ENCODE results near the gene RSRC1.
"Not testable (repeated sequence)": the region's sequence is repeated elsewhere in the genome, so short reads cannot be mapped to it uniquely, and the experiment has no call there.

The RSRC1 gene

GRCh38 chr3:158221426-158221825, 111.5 kb downstream of the RSRC1 start:
- H3K4me3 ChIP-seq: no peak overlapping the region
- no peak for DNase-seq (ENCODE audit: low spot score)
- H3K27ac ChIP-seq: no peak overlapping the region
- no peak for TF ChIP-seq CTCF (IDR thresholded peaks at IDR 0.05)

GRCh38 chr3:158226429-158226828, 116.5 kb downstream of the RSRC1 start:
- no peak overlapping the region for H3K27ac ChIP-seq
- H3K4me3 ChIP-seq: no peak overlapping the region
- TF ChIP-seq CTCF (IDR thresholded peaks at IDR 0.05): no peak
- DNase-seq (ENCODE audit: low spot score): no peak

- DNase-seq (ENCODE audit: low spot score); H3K27ac ChIP-seq; H3K4me3 ChIP-seq: not testable (repeated sequence)
These were observed 119.1 kb downstream of the RSRC1 start for GRCh38 chr3:158228942-158229341.

- no peak for DNase-seq (ENCODE audit: low spot score)
- no peak overlapping the region for H3K4me3 ChIP-seq
- no peak for TF ChIP-seq CTCF (IDR thresholded peaks at IDR 0.05)
- no peak overlapping the region for H3K27ac ChIP-seq
These were observed 123.9 kb downstream of the RSRC1 start for GRCh38 chr3:158233791-158234190.

- no peak overlapping the region for H3K4me3 ChIP-seq
- no peak for DNase-seq (ENCODE audit: low spot score)
- no peak overlapping the region for H3K27ac ChIP-seq
- no peak for TF ChIP-seq CTCF (IDR thresholded peaks at IDR 0.05)
These were observed 134.4 kb downstream of the RSRC1 start for GRCh38 chr3:158244274-158244673.

GRCh38 chr3:158247288-158247687, 137.4 kb downstream of the RSRC1 start:
- Histone ChIP-seq H3K27ac (no peak overlapping the region), H3K4me3 (no peak overlapping the region)
- no peak for TF ChIP-seq CTCF (IDR thresholded peaks at IDR 0.05)
- no peak for DNase-seq (ENCODE audit: low spot score)

- no peak overlapping the region for H3K4me3 ChIP-seq
- no peak overlapping the region for H3K27ac ChIP-seq
- TF ChIP-seq CTCF (IDR thresholded peaks at IDR 0.05): no peak
- no peak for DNase-seq (ENCODE audit: low spot score)
These were observed 138.4 kb downstream of the RSRC1 start for GRCh38 chr3:158248261-158248660.

GRCh38 chr3:158249183-158249582, 139.3 kb downstream of the RSRC1 start:
- Histone ChIP-seq H3K4me3 (no peak overlapping the region), H3K27ac (no peak overlapping the region)
- no peak for DNase-seq (ENCODE audit: low spot score)
- TF ChIP-seq CTCF (IDR thresholded peaks at IDR 0.05): no peak
